Mesodermal cell (in vitro differentiated cells): ENCODE results near the gene CHD6.
A peak's percentile ranks its signal among the peaks of the same experiment; 100 is the strongest.

Experiments used
- H3K27ac ChIP-seq: 2 replicates; pipeline ENCODE4 v1.7.0; 2013; ENCODE audit warnings: mild to moderate bottlenecking, low read depth, low read length, moderate library complexity; ENCODE audit not compliant: severe bottlenecking
- H3K36me3 ChIP-seq: 2 replicates; pipeline ENCODE4 v1.7.1; 2013; ENCODE audit warnings: mild to moderate bottlenecking, low read length, moderate library complexity; ENCODE audit not compliant: control insufficient read depth, insufficient read depth
- H3K4me1 ChIP-seq: one replicate; pipeline ENCODE4 v1.7.1; 2013; ENCODE audit warnings: mild to moderate bottlenecking, low read length; ENCODE audit not compliant: insufficient read depth, control insufficient read depth, poor library complexity, severe bottlenecking
- H3K4me3 ChIP-seq: 2 replicates; pipeline ENCODE4 v1.7.0; 2013; ENCODE audit warnings: low read length, control low read depth, mild to moderate bottlenecking; ENCODE audit not compliant: insufficient read depth, poor library complexity, severe bottlenecking; ENCODE audit errors: extremely low read depth
- H3K9me3 ChIP-seq: 2 replicates; pipeline ENCODE4 v1.7.1; 2013; ENCODE audit warnings: mild to moderate bottlenecking, low read length, moderate library complexity; ENCODE audit not compliant: control insufficient read depth
- WGBS, 2 experiments: methylation state at CpG; one replicate each; pipeline ENCODE4 v1.1.5; 2013; ENCODE audit warnings: missing lambda C conversion rate in 2 of 2; ENCODE audit not compliant: insufficient coverage in 2 of 2; 5-methylcytosine and 5-hydroxymethylcytosine counted together

CHD6 gene

GRCh38 chr20:41530923-41531322 lies 87.3 kb downstream of the CHD6 start:
- Histone ChIP-seq H3K9me3 (no peaks in the 10 kb centered on the region), H3K4me3 (no peak overlapping the region), H3K36me3 (peaks cover 42% of the 10 kb centered on the region), H3K4me1 (no peaks in the 10 kb centered on the region), H3K27ac (no peak overlapping the region)
- 100% methylated on average over 1 of the region's 1 CpG for WGBS, 2 experiments

GRCh38 chr20:41526327-41526726 lies 91.8 kb downstream of the CHD6 start:
- Histone ChIP-seq H3K9me3 (no peaks in the 10 kb centered on the region), H3K36me3 (peaks cover 37% of the 10 kb centered on the region), H3K4me1 (no peaks in the 10 kb centered on the region), H3K4me3 (no peak overlapping the region), H3K27ac (no peak overlapping the region)
- WGBS, 2 experiments, result 90 to 94% methylated on average over 2 of the region's 3 CpGs

- Histone ChIP-seq H3K4me1 (no peaks in the 10 kb centered on the region), H3K4me3 (no peak overlapping the region), H3K27ac (peak overlapping the region; percentile 11), H3K36me3 (peaks cover 31% of the 10 kb centered on the region), H3K9me3 (no peaks in the 10 kb centered on the region)
- 94 to 95% methylated on average over 4 to 6 of the region's 6 CpGs for WGBS, 2 experiments
Observed at GRCh38 chr20:41524980-41525613, 93.1 kb downstream of the CHD6 start.

- no peaks in the 10 kb centered on the region for H3K4me1 ChIP-seq
- no peak overlapping the region for H3K27ac ChIP-seq
- H3K9me3 ChIP-seq, result no peaks in the 10 kb centered on the region
- no peak overlapping the region for H3K4me3 ChIP-seq
- H3K36me3 ChIP-seq, result peaks cover 30% of the 10 kb centered on the region
- 95 to 100% methylated on average over 3 to 4 of the region's 5 CpGs for WGBS, 2 experiments
Observed at GRCh38 chr20:41523857-41524256, 94.3 kb downstream of the CHD6 start.

- WGBS, 2 experiments, result 89 to 100% methylated on average over 1 of the region's 2 CpGs
- Histone ChIP-seq H3K9me3 (no peaks in the 10 kb centered on the region), H3K4me3 (no peak overlapping the region), H3K4me1 (no peaks in the 10 kb centered on the region), H3K27ac (no peak overlapping the region), H3K36me3 (peaks cover 63% of the 10 kb centered on the region)
Observed at GRCh38 chr20:41513829-41514228, 104.3 kb downstream of the CHD6 start.

GRCh38 chr20:41512624-41513023 lies 105.6 kb downstream of the CHD6 start:
- Histone ChIP-seq H3K4me3 (no peak overlapping the region), H3K36me3 (peaks cover 65% of the 10 kb centered on the region), H3K27ac (no peak overlapping the region), H3K9me3 (no peaks in the 10 kb centered on the region), H3K4me1 (no peaks in the 10 kb centered on the region)
- WGBS, 2 experiments, result 90 to 93% methylated on average over 5 to 11 of the region's 11 CpGs

GRCh38 chr20:41510847-41511450 lies 107.2 kb downstream of the CHD6 start:
- Histone ChIP-seq H3K27ac (no peak overlapping the region), H3K36me3 (peaks cover 61% of the 10 kb centered on the region), H3K9me3 (no peaks in the 10 kb centered on the region), H3K4me1 (no peaks in the 10 kb centered on the region), H3K4me3 (no peak overlapping the region)
- WGBS, 2 experiments, result 86 to 98% methylated on average over 3 to 4 of the region's 5 CpGs

- H3K36me3 ChIP-seq, result peaks cover 63% of the 10 kb centered on the region
- no peak overlapping the region for H3K4me3 ChIP-seq
- H3K4me1 ChIP-seq, result no peaks in the 10 kb centered on the region
- 77 to 88% methylated on average over 5 of the region's 7 CpGs for WGBS, 2 experiments
- H3K27ac ChIP-seq, result no peak overlapping the region
- no peaks in the 10 kb centered on the region for H3K9me3 ChIP-seq
Observed at GRCh38 chr20:41510224-41510623, 108.0 kb downstream of the CHD6 start.

- Histone ChIP-seq H3K4me3 (no peak overlapping the region), H3K9me3 (no peaks in the 10 kb centered on the region), H3K27ac (no peak overlapping the region), H3K36me3 (peaks cover 59% of the 10 kb centered on the region), H3K4me1 (no peaks in the 10 kb centered on the region)
- 93 to 95% methylated on average over 6 to 9 of the region's 9 CpGs for WGBS, 2 experiments
Observed at GRCh38 chr20:41509316-41510200, 108.6 kb downstream of the CHD6 start.

- H3K36me3 ChIP-seq, result peaks cover 47% of the 10 kb centered on the region
- H3K4me1 ChIP-seq, result no peaks in the 10 kb centered on the region
- H3K4me3 ChIP-seq, result no peak overlapping the region
- H3K9me3 ChIP-seq, result no peaks in the 10 kb centered on the region
- no peak overlapping the region for H3K27ac ChIP-seq
- WGBS, 2 experiments, result 80 to 82% methylated on average over 6 of the region's 6 CpGs
Observed at GRCh38 chr20:41508335-41508734, 109.8 kb downstream of the CHD6 start.

- peaks cover 42% of the 10 kb centered on the region for H3K36me3 ChIP-seq
Observed at GRCh38 chr20:41507851-41508250, 110.3 kb downstream of the CHD6 start.

More at GRCh38 chr20:41507851-41508250, 110.3 kb downstream of the CHD6 start:
- Histone ChIP-seq H3K4me3 (no peak overlapping the region), H3K4me1 (no peaks in the 10 kb centered on the region), H3K27ac (no peak overlapping the region), H3K9me3 (no peaks in the 10 kb centered on the region)
